Urothelium cell line (cell line): ENCODE measurements around the gene ABCB10.
"Not testable (repeated sequence)": the region's sequence is repeated elsewhere in the genome, so short reads cannot be mapped to it uniquely, and the experiment has no call there.

Source experiments
- DNase-seq: peaks from one replicate; pipeline ENCODE4 v3.0.0; 2011; ENCODE audit warnings: low spot score, mixed read lengths
- FAIRE-seq: peaks from 2 replicates; lab custom pipeline; 2011; peaks lifted over from hg19 to GRCh38; lab: Jason Lieb, UNC

The ABCB10 gene

DNA sequence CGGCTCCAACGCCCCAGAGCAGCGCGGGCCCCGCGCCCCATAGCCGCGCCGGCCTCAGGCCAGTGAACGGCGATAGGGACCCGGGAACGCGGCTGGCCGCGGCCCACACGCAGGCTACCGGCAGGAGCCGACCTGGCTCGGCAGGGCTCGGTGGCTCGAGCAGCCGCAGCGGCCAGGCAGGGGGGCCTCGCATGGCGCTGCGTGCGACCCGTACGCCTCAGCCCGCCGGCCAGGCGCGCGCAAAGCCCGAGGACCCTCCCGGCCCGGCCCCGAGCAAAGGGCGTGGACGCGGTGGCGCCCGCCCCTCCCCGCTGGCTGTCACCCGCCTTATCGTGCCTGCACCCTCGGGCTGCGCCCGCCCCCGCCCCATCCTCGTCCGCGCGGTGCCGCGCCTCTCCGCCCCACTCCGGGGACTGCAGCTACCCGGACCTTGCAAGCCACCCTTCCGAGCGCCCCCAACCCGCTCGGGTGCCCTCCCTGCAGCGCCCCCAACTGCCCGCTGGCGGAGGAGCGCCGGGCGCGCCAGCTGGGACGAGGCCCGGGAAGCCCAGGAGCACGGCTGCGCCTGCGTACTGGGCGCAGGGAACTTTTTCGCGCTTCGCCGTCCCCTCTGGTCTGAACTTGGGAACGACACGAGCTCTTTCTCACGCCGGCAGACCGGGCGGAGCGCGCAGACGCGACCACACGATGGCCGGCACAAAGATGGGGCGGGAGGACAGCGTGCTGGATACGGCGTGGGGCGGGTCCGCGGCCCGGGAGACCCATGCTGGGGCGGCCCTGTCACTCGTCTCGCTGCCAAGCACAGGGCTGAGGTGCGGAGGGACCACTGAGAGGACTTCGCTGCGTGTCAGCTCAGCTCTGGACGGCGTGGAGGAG is at the start of gene ABCB10:
Gene ABCB10, minus strand, starts transcription at position 248 of the 876 bp plus-strand sequence. Its CDS starts 55 bp downstream, at position 193.
- peak; percentile 99 for DNase-seq

GRCh38 chr1:229607370-229607769 is 48.9 kb upstream of the ABCB10 start:
- no peak for FAIRE-seq
- DNase-seq: no peak

More for the DNA sequence above, at the start of gene ABCB10:
- FAIRE-seq: peak; percentile 94

GRCh38 chr1:229603371-229604005 is 45.0 kb upstream of the ABCB10 start:
- FAIRE-seq (no peak), DNase-seq (no peak)

DNA sequence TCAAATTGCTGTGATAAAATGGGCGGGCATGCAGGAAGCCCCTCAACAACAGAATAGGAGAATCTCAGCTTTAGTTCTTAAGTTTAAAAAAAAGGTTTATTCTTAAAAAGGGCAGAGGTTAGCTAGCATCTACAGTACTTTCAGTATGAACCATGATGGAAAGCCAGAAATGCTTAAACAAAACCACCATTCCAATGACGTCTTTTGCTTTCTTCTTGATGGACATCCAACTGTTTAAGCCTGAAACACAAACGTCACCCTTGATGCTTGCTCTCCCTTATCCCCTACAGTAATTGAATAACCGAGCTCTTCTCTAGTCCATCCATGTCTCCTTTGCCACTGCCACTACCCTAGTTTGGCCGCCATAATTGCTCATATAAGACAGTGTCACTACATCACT is 41.7 kb upstream of the ABCB10 start:
- DNase-seq: no peak
- no peak for FAIRE-seq

DNA sequence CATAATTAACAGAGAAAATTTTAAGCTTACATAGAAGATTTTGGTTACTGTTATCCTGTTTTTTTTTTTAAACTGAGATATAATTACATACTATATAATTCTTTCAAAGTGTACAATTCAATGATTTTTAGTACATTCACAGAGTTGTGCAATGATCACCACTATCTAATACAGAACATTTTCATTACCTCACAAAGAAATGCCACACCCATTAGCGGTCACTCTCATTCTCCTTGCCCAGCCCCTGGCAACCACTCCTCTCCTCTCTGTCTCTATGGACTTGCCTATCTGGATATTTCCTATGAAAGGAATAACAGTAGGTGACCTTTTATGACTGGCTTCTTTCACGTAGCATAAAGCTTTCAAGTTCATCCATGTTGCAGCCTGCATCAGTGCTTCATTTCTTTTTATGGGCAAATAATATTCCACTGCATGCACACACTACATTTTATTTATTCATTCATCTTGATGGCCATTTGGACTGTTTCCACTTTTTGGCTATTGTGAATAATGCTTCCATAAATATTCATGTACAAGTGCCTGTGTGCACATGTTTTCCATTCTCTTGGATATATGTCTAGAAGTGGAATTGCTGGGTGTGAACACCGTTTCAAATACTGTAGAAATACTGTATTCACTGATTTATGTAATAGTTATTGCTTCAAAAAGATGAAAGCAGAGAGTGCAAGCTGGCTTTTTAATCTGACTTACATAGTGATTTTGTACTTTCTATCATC is 40.9 kb upstream of the ABCB10 start:
- FAIRE-seq (no peak), DNase-seq (no peak)

DNA sequence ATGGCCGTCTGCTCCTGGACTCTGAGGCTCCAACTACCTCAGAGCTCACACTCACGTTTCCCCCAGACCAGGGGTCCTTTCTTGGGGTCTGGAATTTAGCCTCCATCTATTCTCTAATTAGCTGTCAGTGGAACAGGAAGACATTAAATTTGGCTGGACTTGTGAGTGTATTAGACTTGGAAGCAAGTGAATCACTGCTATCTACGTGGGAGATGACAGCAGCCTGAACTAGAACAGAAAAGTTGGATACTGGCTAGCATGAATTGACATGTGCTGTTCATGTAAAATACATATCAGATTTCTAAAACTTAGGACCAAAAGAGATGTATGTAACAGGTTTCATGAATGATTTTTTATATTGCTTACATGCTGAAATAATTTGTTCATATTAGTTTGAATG is 39.4 kb upstream of the ABCB10 start:
- no peak for FAIRE-seq
- DNase-seq: no peak

GRCh38 chr1:229596925-229597699 is 38.6 kb upstream of the ABCB10 start:
- DNase-seq (no peak), FAIRE-seq (no peak)

- not testable (repeated sequence) for FAIRE-seq, DNase-seq
These were observed 37.4 kb upstream of the ABCB10 start for GRCh38 chr1:229595876-229596275.

- DNase-seq: no peak
- FAIRE-seq: no peak
These were observed 35.9 kb upstream of the ABCB10 start for GRCh38 chr1:229594227-229595008.

- no peak for DNase-seq
- no peak for FAIRE-seq
These were observed 35.3 kb upstream of the ABCB10 start for GRCh38 chr1:229593800-229594199.

DNA sequence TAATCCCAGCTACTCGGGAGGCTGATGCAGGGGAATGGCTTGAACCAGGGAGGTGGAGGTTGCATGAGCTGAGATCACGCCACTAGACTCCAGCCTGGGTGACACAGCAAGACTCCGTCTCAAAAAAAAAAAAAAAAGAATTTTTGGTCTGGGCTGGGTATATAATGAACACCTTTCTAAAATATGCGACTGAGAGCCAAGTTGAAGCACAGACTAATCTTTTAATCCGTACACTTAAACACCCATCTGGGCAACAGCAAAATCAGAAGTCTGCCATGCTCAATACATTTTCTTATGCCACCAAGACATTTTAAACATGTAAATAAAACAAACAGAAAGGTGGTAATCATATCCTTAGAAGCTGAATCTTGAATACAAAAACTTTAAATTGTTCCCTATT is 31.6 kb upstream of the ABCB10 start:
- no peak for FAIRE-seq
- DNase-seq: no peak

DNA sequence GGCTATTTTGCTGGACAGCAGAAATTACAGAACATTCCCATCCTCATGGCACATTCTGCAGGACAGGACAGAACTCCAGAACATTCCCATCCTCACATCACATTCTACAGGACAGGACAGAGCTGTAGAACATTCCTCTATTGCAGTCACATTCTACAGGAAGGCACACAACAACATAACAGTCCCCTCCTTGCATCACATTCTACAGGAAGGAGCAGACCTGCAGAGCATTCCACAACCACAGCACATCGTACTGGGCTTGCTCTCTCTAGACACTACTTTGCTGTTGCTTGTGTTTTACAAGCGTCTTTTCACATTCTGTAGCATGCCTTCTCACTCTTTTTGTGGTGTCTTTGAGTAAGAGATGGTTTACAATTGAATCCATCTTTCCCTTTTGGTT is 26.8 kb upstream of the ABCB10 start:
- DNase-seq: no peak
- no peak for FAIRE-seq

- no peak for DNase-seq
- FAIRE-seq: no peak
These were observed 24.2 kb upstream of the ABCB10 start for GRCh38 chr1:229582715-229583114.

GRCh38 chr1:229582011-229582694 is 23.6 kb upstream of the ABCB10 start:
- DNase-seq: no peak
- no peak for FAIRE-seq

GRCh38 chr1:229581485-229581884 is 23.0 kb upstream of the ABCB10 start:
- FAIRE-seq: no peak
- DNase-seq: no peak

GRCh38 chr1:229579059-229579673 is 20.7 kb upstream of the ABCB10 start:
- DNase-seq (no peak), FAIRE-seq (no peak)

DNA sequence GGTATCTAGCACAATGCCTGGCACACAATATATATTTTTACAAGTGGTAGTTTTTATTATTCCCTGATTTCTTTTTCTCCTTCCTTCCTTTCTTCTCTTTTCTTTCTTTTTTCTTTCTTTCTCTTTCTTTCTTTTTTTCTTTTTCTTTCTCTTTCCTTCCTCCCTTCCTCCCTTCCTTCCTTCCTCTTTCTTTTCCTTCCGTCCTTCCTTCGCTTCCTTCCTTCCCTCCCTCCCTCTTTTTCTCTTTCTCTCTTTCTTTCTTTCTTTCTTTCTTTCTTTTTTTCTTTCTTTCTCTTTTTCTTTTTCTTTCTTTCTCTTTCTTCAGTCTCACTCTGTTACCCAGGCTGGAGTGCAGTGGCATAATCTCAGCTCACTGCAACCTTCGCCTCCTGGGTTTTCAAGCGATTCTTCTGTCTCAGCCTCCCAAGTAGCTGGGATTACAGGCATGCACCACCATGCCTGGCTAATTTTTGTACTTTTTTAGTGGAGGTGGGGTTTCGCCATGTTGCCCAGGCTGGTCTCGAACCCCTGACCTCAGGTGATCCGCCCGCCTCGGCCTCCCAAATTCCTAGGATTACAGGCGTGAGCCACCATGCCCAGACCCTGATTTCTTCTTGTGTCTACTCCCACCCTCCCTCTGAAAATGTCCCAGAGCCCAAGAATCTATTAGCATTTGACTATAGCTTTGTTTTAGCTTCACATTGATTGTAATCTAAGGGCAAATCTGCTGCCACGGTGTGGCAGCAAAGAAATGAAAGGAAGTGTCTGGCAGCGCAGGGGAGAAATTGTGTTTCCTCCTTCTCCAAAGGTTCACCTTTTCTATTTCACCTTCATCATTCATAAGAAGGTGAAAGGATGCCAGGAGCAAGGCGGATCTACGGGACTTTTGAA is 19.9 kb upstream of the ABCB10 start:
- no peak for FAIRE-seq
- DNase-seq: no peak
